Measurements from ENCODE around the gene STPG4. TPM values are rescaled to one million over a fixed set of nuclear protein-coding genes. Genes with fewer than 3 reads are reported as not detected.
A peak's percentile ranks its signal among the peaks of the same experiment; 100 is the strongest.

STPG4 gene
- total RNA-seq, 2 experiments from 2014 or later, result 0.19 to 0.74 TPM

GRCh38 chr2:47075361-47076125 lies 79.6 kb downstream of the STPG4 start:
- Mint-ChIP-seq H3K4me3 (no peak overlapping the region), H3K36me3 (peaks cover 5% of the 10 kb centered on the region), H3K27me3 (no peaks in the 10 kb centered on the region), H3K27ac (no peak overlapping the region), H3K4me1 (peaks cover 19% of the 10 kb centered on the region), H3K9me3 (no peaks in the 10 kb centered on the region)
- ATAC-seq (ENCODE audit: low read depth) (no peak), DNase-seq (no peak)
- POLR2A ChIA-PET, result no interaction called here

- Mint-ChIP-seq H3K4me3 (no peak overlapping the region), H3K36me3 (peaks cover 5% of the 10 kb centered on the region), H3K4me1 (peaks cover 21% of the 10 kb centered on the region), H3K9me3 (no peaks in the 10 kb centered on the region), H3K27ac (no peak overlapping the region), H3K27me3 (no peaks in the 10 kb centered on the region)
- POLR2A ChIA-PET, result no interaction called here
- ATAC-seq (ENCODE audit: low read depth), result no peak
- no peak for DNase-seq
These were observed 80.4 kb downstream of the STPG4 start for GRCh38 chr2:47074691-47075090.

- Mint-ChIP-seq H3K9me3 (no peaks in the 10 kb centered on the region), H3K4me3 (no peak overlapping the region)
- POLR2A ChIA-PET, result no interaction called here
These were observed 81.5 kb downstream of the STPG4 start for GRCh38 chr2:47073641-47074040.

GRCh38 chr2:47073217-47073616 lies 81.9 kb downstream of the STPG4 start:
- ATAC-seq (ENCODE audit: low read depth), result no peak
- Mint-ChIP-seq H3K4me3 (no peak overlapping the region), H3K27me3 (no peaks in the 10 kb centered on the region), H3K27ac (no peak overlapping the region), H3K9me3 (no peaks in the 10 kb centered on the region), H3K36me3 (peaks cover 5% of the 10 kb centered on the region), H3K4me1 (peaks cover 19% of the 10 kb centered on the region)
- POLR2A ChIA-PET, result no interaction called here
- no peak for DNase-seq

More at GRCh38 chr2:47073641-47074040, 81.5 kb downstream of the STPG4 start:
- Mint-ChIP-seq H3K4me1 (peaks cover 19% of the 10 kb centered on the region), H3K36me3 (peaks cover 5% of the 10 kb centered on the region), H3K27ac (no peak overlapping the region), H3K27me3 (no peaks in the 10 kb centered on the region)
- no peak for DNase-seq
- ATAC-seq (ENCODE audit: low read depth), result no peak

- peak overlapping the region; percentile 13 for H3K27ac Mint-ChIP-seq
- DNase-seq (no peak), ATAC-seq (ENCODE audit: low read depth) (no peak)
- H3K9me3 Mint-ChIP-seq, result no peaks in the 10 kb centered on the region
- no peaks in the 10 kb centered on the region for H3K27me3 Mint-ChIP-seq
- POLR2A ChIA-PET, result no interaction called here
- H3K4me1 Mint-ChIP-seq, result peaks cover 19% of the 10 kb centered on the region
- peaks cover 5% of the 10 kb centered on the region for H3K36me3 Mint-ChIP-seq
- no peak overlapping the region for H3K4me3 Mint-ChIP-seq
These were observed 82.3 kb downstream of the STPG4 start for GRCh38 chr2:47072728-47073191.

- no peak for DNase-seq
- Mint-ChIP-seq H3K27me3 (no peaks in the 10 kb centered on the region), H3K4me1 (peaks cover 19% of the 10 kb centered on the region), H3K36me3 (peaks cover 5% of the 10 kb centered on the region), H3K9me3 (no peaks in the 10 kb centered on the region), H3K27ac (peak overlapping the region; percentile 82), H3K4me3 (no peak overlapping the region)
- POLR2A ChIA-PET, result interaction anchor here (1.0 kb wide), 1 partner anchor 33 kb away, joined by 3 read pairs; no protein-coding TSS in a partner anchor
- no peak for ATAC-seq (ENCODE audit: low read depth)
These were observed 83.0 kb downstream of the STPG4 start for GRCh38 chr2:47072018-47072691.

- peak overlapping the region; percentile 63 for H3K4me3 Mint-ChIP-seq
- H3K36me3 Mint-ChIP-seq, result peaks cover 5% of the 10 kb centered on the region
- H3K9me3 Mint-ChIP-seq, result no peaks in the 10 kb centered on the region
- H3K27ac Mint-ChIP-seq, result peak overlapping the region; percentile 82
- no peaks in the 10 kb centered on the region for H3K27me3 Mint-ChIP-seq
- H3K4me1 Mint-ChIP-seq, result peaks cover 19% of the 10 kb centered on the region
- POLR2A ChIA-PET, result interaction anchor here (1.0 kb wide), 1 partner anchor 32 kb away, joined by 3 read pairs; no protein-coding TSS in a partner anchor
- ATAC-seq (ENCODE audit: low read depth) (peak; percentile 76), DNase-seq (peak; percentile 50)
These were observed 83.9 kb downstream of the STPG4 start for GRCh38 chr2:47070920-47071824.

- no peak for ATAC-seq (ENCODE audit: low read depth)
- H3K4me3 Mint-ChIP-seq, result peak overlapping the region; percentile 63
- POLR2A ChIA-PET, result no interaction called here
These were observed 84.8 kb downstream of the STPG4 start for GRCh38 chr2:47070155-47070919.

GRCh38 chr2:47069628-47070154 lies 85.4 kb downstream of the STPG4 start:
- Mint-ChIP-seq H3K4me3 (no peak overlapping the region), H3K4me1 (peaks cover 19% of the 10 kb centered on the region)

More at GRCh38 chr2:47070155-47070919, 84.8 kb downstream of the STPG4 start:
- Mint-ChIP-seq H3K4me1 (peaks cover 19% of the 10 kb centered on the region), H3K9me3 (no peaks in the 10 kb centered on the region), H3K27me3 (no peaks in the 10 kb centered on the region), H3K27ac (peak overlapping the region; percentile 82), H3K36me3 (peaks cover 5% of the 10 kb centered on the region)
- no peak for DNase-seq

GRCh38 chr2:47068981-47069627 lies 86.0 kb downstream of the STPG4 start:
- Mint-ChIP-seq H3K27me3 (no peaks in the 10 kb centered on the region), H3K4me3 (no peak overlapping the region), H3K36me3 (peaks cover 5% of the 10 kb centered on the region), H3K27ac (no peak overlapping the region), H3K9me3 (no peaks in the 10 kb centered on the region), H3K4me1 (peaks cover 19% of the 10 kb centered on the region)
- POLR2A ChIA-PET, result interaction anchor here (1.0 kb wide), 1 partner anchor 30 kb away, joined by 4 read pairs; no protein-coding TSS in a partner anchor
- DNase-seq (no peak), ATAC-seq (ENCODE audit: low read depth) (no peak)

More at GRCh38 chr2:47069628-47070154, 85.4 kb downstream of the STPG4 start:
- peaks cover 5% of the 10 kb centered on the region for H3K36me3 Mint-ChIP-seq
- ATAC-seq (ENCODE audit: low read depth) (no peak), DNase-seq (no peak)
- POLR2A ChIA-PET, result no interaction called here
- H3K27ac Mint-ChIP-seq, result no peak overlapping the region
- no peaks in the 10 kb centered on the region for H3K9me3 Mint-ChIP-seq
- H3K27me3 Mint-ChIP-seq, result no peaks in the 10 kb centered on the region

- Mint-ChIP-seq H3K27ac (no peak overlapping the region), H3K4me3 (no peak overlapping the region), H3K36me3 (peaks cover 5% of the 10 kb centered on the region), H3K27me3 (no peaks in the 10 kb centered on the region), H3K4me1 (peaks cover 19% of the 10 kb centered on the region), H3K9me3 (no peaks in the 10 kb centered on the region)
- POLR2A ChIA-PET, result interaction anchor here (1.0 kb wide), 1 partner anchor 29 kb away, joined by 4 read pairs; no protein-coding TSS in a partner anchor
- ATAC-seq (ENCODE audit: low read depth) (no peak), DNase-seq (no peak)
These were observed 87.2 kb downstream of the STPG4 start for GRCh38 chr2:47067788-47068407.
